CD4-positive, alpha-beta T cell treated with Interleukin-6 at 100 ng/mL for 8 hours (primary cell): ENCODE data around the gene IQSEC3.

Experiments used
- DNase-seq: peaks from one replicate; pipeline ENCODE4 v3.0.0-alpha.2; 2020; ENCODE audit warnings: mixed read lengths, low spot score

The IQSEC3 gene

GRCh38 chr12:138898-139534 lies 72.4 kb downstream of the IQSEC3 start:
- no peak for DNase-seq

GRCh38 chr12:139585-139984 lies 73.0 kb downstream of the IQSEC3 start:
- no peak for DNase-seq

- DNase-seq = no peak
Measured at GRCh38 chr12:140162-140561, 73.6 kb downstream of the IQSEC3 start.

GRCh38 chr12:143964-144649 lies 77.5 kb downstream of the IQSEC3 start:
- DNase-seq = no peak

- no peak for DNase-seq
Measured at GRCh38 chr12:144650-145284, 78.2 kb downstream of the IQSEC3 start.

- no peak for DNase-seq
Measured at GRCh38 chr12:145369-145960, 78.9 kb downstream of the IQSEC3 start.

- DNase-seq = no peak
Measured at GRCh38 chr12:147242-147641, 80.7 kb downstream of the IQSEC3 start.

GRCh38 chr12:148676-149416 lies 82.3 kb downstream of the IQSEC3 start:
- DNase-seq = no peak

- no peak for DNase-seq
Measured at GRCh38 chr12:151579-151978, 85.0 kb downstream of the IQSEC3 start.

- no peak for DNase-seq
Measured at GRCh38 chr12:152440-152839, 85.9 kb downstream of the IQSEC3 start.

GRCh38 chr12:153080-153746 lies 86.6 kb downstream of the IQSEC3 start:
- peak; percentile 25 for DNase-seq

GRCh38 chr12:154058-154457 lies 87.5 kb downstream of the IQSEC3 start:
- no peak for DNase-seq

GRCh38 chr12:155006-155405 lies 88.4 kb downstream of the IQSEC3 start:
- DNase-seq = no peak

- no peak for DNase-seq
Measured at GRCh38 chr12:155646-156045, 89.1 kb downstream of the IQSEC3 start.

GRCh38 chr12:156945-157344 lies 90.4 kb downstream of the IQSEC3 start:
- no peak for DNase-seq

- DNase-seq = no peak
Measured at GRCh38 chr12:157644-158043, 91.1 kb downstream of the IQSEC3 start.

- no peak for DNase-seq
Measured at GRCh38 chr12:159156-159782, 92.7 kb downstream of the IQSEC3 start.

- DNase-seq = no peak
Measured at GRCh38 chr12:160858-161257, 94.3 kb downstream of the IQSEC3 start.

- no peak for DNase-seq
Measured at GRCh38 chr12:161823-162222, 95.3 kb downstream of the IQSEC3 start.

GRCh38 chr12:162467-163307 lies 96.1 kb downstream of the IQSEC3 start:
- DNase-seq = no peak
